HUES48 (cell line): ENCODE measurements around the gene SPIRE1.

Experiments used
- H3K27ac ChIP-seq: one replicate; pipeline ENCODE4 v1.7.0; 2013; ENCODE audit warnings: low read depth, low read length, inconsistent platforms
- H3K27me3 ChIP-seq: 2 replicates; pipeline ENCODE4 v1.6.1; 2013; ENCODE audit warnings: mild to moderate bottlenecking, low read length; ENCODE audit not compliant: control insufficient read depth, insufficient read depth
- H3K36me3 ChIP-seq: 2 replicates; pipeline ENCODE4 v1.6.1; 2013; ENCODE audit warnings: low read length; ENCODE audit not compliant: control insufficient read depth, insufficient read depth
- H3K4me1 ChIP-seq: 2 replicates; pipeline ENCODE4 v1.6.1; 2013; ENCODE audit warnings: mild to moderate bottlenecking, low read length; ENCODE audit not compliant: control insufficient read depth, insufficient read depth
- H3K4me3 ChIP-seq: 2 replicates; pipeline ENCODE4 v1.5.1; 2013; ENCODE audit warnings: mild to moderate bottlenecking, low read depth, low read length
- H3K9ac ChIP-seq: 2 replicates; pipeline ENCODE4 v1.6.1; 2013; ENCODE audit warnings: mild to moderate bottlenecking, low read depth, low read length, moderate library complexity
- H3K9me3 ChIP-seq: 2 replicates; pipeline ENCODE4 v1.6.1; 2013; ENCODE audit warnings: low read length; ENCODE audit not compliant: control insufficient read depth, insufficient read depth

Gene SPIRE1

GRCh38 chr18:12399231-12399630 lies 258.7 kb downstream of the SPIRE1 start:
- Histone ChIP-seq H3K9ac (no peak overlapping the region), H3K27ac (no peak overlapping the region), H3K4me3 (no peak overlapping the region), H3K4me1 (no peaks in the 10 kb centered on the region), H3K9me3 (no peaks in the 10 kb centered on the region), H3K27me3 (no peaks in the 10 kb centered on the region), H3K36me3 (no peaks in the 10 kb centered on the region)

DNA sequence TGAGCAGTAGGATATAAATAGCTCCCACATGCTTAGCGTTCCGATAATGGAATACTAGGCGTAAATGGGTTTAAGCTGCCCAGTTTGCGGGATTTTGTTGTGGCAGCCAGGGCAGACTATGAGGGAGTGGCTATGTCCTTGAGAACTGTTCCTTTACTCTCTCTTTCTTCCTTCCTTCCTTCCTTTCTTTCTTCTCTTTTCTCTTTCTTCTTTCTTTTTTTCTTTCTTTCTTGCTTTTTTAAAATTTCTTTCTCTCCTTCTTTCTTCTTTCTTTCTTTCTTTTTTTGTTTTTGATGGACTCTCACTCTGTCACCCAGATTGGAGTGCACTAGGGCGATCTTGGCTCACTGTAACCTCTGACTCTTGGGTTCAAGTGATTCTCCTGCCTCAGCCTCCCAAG lies 259.3 kb downstream of the SPIRE1 start:
- H3K27me3 ChIP-seq = no peaks in the 10 kb centered on the region
- no peaks in the 10 kb centered on the region for H3K36me3 ChIP-seq
- H3K9me3 ChIP-seq = no peaks in the 10 kb centered on the region
- no peak overlapping the region for H3K9ac ChIP-seq
- no peaks in the 10 kb centered on the region for H3K4me1 ChIP-seq
- no peak overlapping the region for H3K4me3 ChIP-seq
- no peak overlapping the region for H3K27ac ChIP-seq

DNA sequence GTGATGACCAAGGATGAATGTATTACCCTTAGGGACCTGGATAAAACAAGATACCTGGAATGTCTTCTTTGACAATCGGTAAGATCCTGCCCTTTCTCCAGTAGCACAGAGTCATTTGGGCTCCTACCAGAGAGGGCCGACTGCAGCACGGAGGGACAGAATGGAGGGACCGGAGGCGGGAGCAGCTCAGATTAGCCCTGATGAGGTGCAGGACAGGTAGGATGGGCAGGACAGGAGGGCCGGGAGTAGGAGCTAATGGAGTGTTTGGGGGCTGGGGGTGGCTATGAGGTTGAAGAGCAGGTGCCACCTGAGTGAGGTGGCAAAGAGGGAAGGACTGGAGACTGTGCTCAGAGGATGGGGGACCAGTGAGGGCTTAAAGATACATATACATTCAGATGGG lies 260.1 kb downstream of the SPIRE1 start:
- Histone ChIP-seq H3K9ac (no peak overlapping the region), H3K4me3 (no peak overlapping the region), H3K27me3 (no peaks in the 10 kb centered on the region), H3K27ac (no peak overlapping the region), H3K4me1 (no peaks in the 10 kb centered on the region), H3K36me3 (no peaks in the 10 kb centered on the region), H3K9me3 (no peaks in the 10 kb centered on the region)

DNA sequence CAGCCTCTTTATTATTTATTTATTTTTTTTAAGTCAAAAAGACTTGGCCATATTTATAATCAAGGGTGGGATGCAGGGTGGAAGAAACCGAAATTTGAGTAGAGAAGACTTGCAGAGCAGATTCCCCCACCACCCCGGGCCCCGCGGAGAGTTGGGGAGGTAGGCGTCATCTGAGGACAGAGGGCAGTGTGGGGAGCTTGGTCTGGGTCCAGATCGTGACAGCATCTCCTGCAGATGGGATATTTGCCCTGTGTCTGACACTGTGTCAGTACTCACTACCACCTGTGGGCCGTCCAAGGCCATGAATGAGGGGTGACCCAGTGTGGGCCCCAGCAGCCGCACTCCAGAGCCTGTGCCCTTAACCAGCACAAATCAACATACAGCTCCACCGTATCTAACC lies 260.7 kb downstream of the SPIRE1 start:
- H3K36me3 ChIP-seq = no peaks in the 10 kb centered on the region
- no peaks in the 10 kb centered on the region for H3K4me1 ChIP-seq
- H3K9me3 ChIP-seq = no peaks in the 10 kb centered on the region
- no peak overlapping the region for H3K4me3 ChIP-seq
- H3K27me3 ChIP-seq = no peaks in the 10 kb centered on the region
- no peak overlapping the region for H3K9ac ChIP-seq
- no peak overlapping the region for H3K27ac ChIP-seq
